MM.1S (cell line): Measurements from ENCODE around the gene FN3KRP.

ENCODE experiments used
- EZH2 ChIP-seq: fragments of 300-600 bp; sonication (generic); optimal IDR thresholded peaks from 2 replicates; pipeline ENCODE3; 2017; ENCODE audit warnings: low read depth, mild to moderate bottlenecking, antibody characterized with exemption, low read length, mixed read lengths
- EZH2phosphoT487 ChIP-seq: fragments of 300-600 bp; sonication (generic); IDR thresholded peaks from 2 replicates; pipeline ENCODE4 v1.6.1; 2018; ENCODE audit warnings: antibody characterized with exemption, low read length
- TF ChIP-seq, protein P1 (sequence below): fragments of 300-600 bp; sonication (generic); IDR thresholded peaks from 2 replicates; pipeline ENCODE4 v1.5.1; 2016; ENCODE audit warnings: antibody characterized with exemption, low read length, mixed read lengths

DNA sequence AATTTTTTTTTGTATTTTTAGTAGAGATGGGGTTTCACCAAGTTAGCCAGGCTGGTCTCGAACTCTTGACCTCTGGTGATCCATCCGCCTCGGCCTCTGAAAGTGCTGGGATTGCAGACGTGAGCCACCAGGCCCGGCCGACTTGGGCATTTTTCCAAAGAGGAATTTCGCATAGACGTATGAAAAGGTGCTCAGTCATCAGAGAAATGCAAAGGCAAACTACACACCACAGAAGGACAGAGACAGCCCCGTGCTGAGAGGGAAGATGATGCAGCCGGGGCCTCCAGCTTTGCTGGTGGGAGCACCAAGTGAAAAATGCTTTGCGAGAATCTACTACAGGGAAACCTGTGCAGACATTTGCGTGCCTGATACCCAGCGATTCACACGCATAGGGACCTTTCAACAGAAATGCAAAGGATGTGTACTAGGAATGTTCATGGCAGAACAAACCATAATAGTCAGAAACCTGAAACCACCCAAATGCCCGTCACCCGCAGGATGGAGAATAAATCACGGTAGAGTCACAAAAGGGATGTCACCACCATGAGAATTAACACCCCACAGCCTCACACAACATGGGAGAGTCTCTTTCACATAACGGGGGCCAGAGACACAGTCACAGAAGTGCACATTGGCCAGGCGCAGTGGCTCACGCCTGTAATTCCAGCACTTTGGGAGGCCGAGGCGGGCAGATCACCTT lies 23.2 kb upstream of the FN3KRP start:
- TF ChIP-seq EZH2phosphoT487 (no peak), EZH2 (no peak)
- TF ChIP-seq, protein P1, sequence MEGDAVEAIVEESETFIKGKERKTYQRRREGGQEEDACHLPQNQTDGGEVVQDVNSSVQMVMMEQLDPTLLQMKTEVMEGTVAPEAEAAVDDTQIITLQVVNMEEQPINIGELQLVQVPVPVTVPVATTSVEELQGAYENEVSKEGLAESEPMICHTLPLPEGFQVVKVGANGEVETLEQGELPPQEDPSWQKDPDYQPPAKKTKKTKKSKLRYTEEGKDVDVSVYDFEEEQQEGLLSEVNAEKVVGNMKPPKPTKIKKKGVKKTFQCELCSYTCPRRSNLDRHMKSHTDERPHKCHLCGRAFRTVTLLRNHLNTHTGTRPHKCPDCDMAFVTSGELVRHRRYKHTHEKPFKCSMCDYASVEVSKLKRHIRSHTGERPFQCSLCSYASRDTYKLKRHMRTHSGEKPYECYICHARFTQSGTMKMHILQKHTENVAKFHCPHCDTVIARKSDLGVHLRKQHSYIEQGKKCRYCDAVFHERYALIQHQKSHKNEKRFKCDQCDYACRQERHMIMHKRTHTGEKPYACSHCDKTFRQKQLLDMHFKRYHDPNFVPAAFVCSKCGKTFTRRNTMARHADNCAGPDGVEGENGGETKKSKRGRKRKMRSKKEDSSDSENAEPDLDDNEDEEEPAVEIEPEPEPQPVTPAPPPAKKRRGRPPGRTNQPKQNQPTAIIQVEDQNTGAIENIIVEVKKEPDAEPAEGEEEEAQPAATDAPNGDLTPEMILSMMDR: no peak
